OCI-LY7 (cell line): ENCODE results near the gene PAPOLB. TPM values are rescaled to one million over a fixed set of nuclear protein-coding genes. Genes with fewer than 3 reads are reported as not detected.

Experiments used
- BruUV-seq: library from RNA; stranded (reverse); fragments of 400-500 nt; replicated peaks from 2 replicates; lab custom pipeline; 2021; lab: Mats Ljungman, UMichigan
- CTCF ChIA-PET: fragments of 300-600 bp; sonication (Branson Sonifier 250); formaldehyde crosslinking; loops from one replicate; lab custom pipeline; 2022; ENCODE audit warnings: antibody characterized with exemption; ENCODE audit not compliant: unreplicated experiment; lab: Charles Lee
- POLR2A ChIA-PET: fragments of 300-600 bp; sonication (Branson Sonifier 250); formaldehyde crosslinking; loops from one replicate; lab custom pipeline; 2022; ENCODE audit warnings: antibody characterized with exemption; lab: Charles Lee
- DNase-seq: peaks from one replicate; pipeline ENCODE4 v3.0.0-alpha.2; 2015; ENCODE audit warnings: low spot score
- H2AFZ ChIP-seq: fragments of 200-600 bp; sonication (generic), shearing (Covaris generic); 2 replicates; pipeline ENCODE4 v1.6.1; 2014; ENCODE audit warnings: mild to moderate bottlenecking, antibody characterized with exemption, low read length, moderate library complexity
- H3K27ac ChIP-seq: fragments of 200-600 bp; sonication (generic); 2 replicates; pipeline ENCODE4 v1.5.1; 2014; ENCODE audit warnings: mixed run types, low read depth, mild to moderate bottlenecking, moderate library complexity, low read length, inconsistent platforms; ENCODE audit not compliant: poor library complexity, severe bottlenecking
- H3K36me3 ChIP-seq: fragments of 200-600 bp; sonication (generic); 2 replicates; pipeline ENCODE4 v1.6.1; 2014; ENCODE audit warnings: mild to moderate bottlenecking, antibody characterized with exemption, low read length, moderate library complexity, mixed read lengths; ENCODE audit not compliant: insufficient read depth
- H3K4me1 ChIP-seq: fragments of 200-600 bp; sonication (generic); 2 replicates; pipeline ENCODE4 v1.5.1; 2014; ENCODE audit warnings: mild to moderate bottlenecking, low read length; ENCODE audit not compliant: insufficient read depth, poor library complexity, severe bottlenecking
- H3K4me2 ChIP-seq: fragments of 200-600 bp; sonication (generic); 2 replicates; pipeline ENCODE4 v1.6.1; 2014; ENCODE audit warnings: mild to moderate bottlenecking, low read length
- H3K4me3 ChIP-seq: fragments of 200-600 bp; sonication (generic); 2 replicates; pipeline ENCODE4 v1.5.1; 2014; ENCODE audit warnings: mild to moderate bottlenecking, low read depth, low read length; ENCODE audit not compliant: poor library complexity, severe bottlenecking
- H3K79me2 ChIP-seq: fragments of 200-600 bp; sonication (generic); 2 replicates; pipeline ENCODE4 v1.6.1; 2016; ENCODE audit warnings: low read depth, mild to moderate bottlenecking, low read length, moderate library complexity, mixed read lengths; ENCODE audit not compliant: insufficient read depth
- H3K9me2 ChIP-seq: fragments of 200-600 bp; sonication (generic); 2 replicates; pipeline ENCODE4 v1.6.1; 2016; ENCODE audit warnings: mild to moderate bottlenecking, low read length, mixed read lengths; ENCODE audit not compliant: insufficient read depth
- H3K9me3 ChIP-seq: fragments of 200-600 bp; sonication (generic); 2 replicates; pipeline ENCODE4 v1.6.1; 2014; ENCODE audit warnings: mild to moderate bottlenecking, mixed run types, low read length, mixed read lengths
- H4K20me1 ChIP-seq: fragments of 200-600 bp; sonication (generic); 2 replicates; pipeline ENCODE4 v1.6.1; 2014; ENCODE audit warnings: mild to moderate bottlenecking, antibody characterized with exemption, low read length, moderate library complexity, mixed read lengths; ENCODE audit not compliant: insufficient read depth
- CTCF ChIP-seq: fragments of 200-600 bp; sonication (generic); conservative IDR thresholded peaks from 2 replicates; pipeline ENCODE4 v1.5.1; 2014; ENCODE audit warnings: mild to moderate bottlenecking, antibody characterized with exemption, low read length, moderate library complexity, mixed read lengths
- EZH2phosphoT487 ChIP-seq: fragments of 200-600 bp; sonication (generic); IDR thresholded peaks from 2 replicates; pipeline ENCODE4 v1.6.1; 2018; ENCODE audit warnings: low read depth, borderline replicate concordance, mild to moderate bottlenecking, mixed run types, antibody characterized with exemption, low read length, moderate library complexity, mixed read lengths
- intact Hi-C: fragments of 100-400 bp; cut with micrococcal nuclease; formaldehyde crosslinking; loops from one replicate; pipeline ENCODE4 v1.10.0; 2022; ENCODE audit not compliant: unreplicated experiment
- total RNA-seq, 2 experiments: library from RNA; depleted of rRNA in 1 of 2; stranded (reverse); fragments of >200 nt in 1 of 2; shearing (Covaris generic) in 1 of 2; gene quantifications; 2 replicates each; pipeline ENCODE4 v1.2.3, GENCODE V29; 2014 to 2022

The PAPOLB gene
- total RNA-seq, 2 experiments from 2014 or later = not detected

DNA sequence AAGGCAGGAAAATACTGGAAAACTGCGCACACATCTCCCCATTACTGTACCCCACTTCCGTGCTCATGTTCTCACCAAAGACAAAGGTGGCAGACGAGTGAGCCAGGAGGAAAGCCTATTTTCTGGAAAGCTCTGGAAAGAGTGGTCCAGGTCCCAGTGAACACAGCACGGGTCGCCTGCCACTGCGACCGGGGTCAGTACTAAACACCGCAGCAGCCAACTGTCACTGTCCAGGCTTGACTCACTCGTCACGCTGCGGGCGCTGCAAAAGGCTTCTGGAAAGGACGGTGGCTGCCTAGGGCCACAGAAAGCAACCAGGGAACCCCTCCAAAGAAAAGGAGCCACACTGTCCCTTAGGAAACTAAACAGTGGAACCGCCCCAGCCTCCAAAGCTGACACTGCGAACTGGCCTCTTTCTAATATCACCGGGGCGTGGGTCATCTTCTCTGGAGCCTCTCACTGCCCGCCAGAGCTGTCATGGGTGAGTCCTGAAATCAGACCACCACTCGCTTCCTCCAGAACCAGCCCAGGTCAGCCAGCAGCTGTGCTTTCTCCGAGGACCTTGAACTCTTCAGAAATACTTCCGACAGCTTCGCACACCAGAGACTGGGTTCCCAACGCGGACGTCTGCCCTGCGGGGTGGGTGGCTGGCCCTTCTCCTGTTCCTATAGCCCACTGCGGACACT, 17.7 kb upstream of the PAPOLB start:
- POLR2A ChIA-PET = no interaction called here
- no peak for TF ChIP-seq EZH2phosphoT487
- TF ChIP-seq CTCF = no peak
- Histone ChIP-seq H3K4me1 (no peaks in the 10 kb centered on the region), H3K36me3 (no peaks in the 10 kb centered on the region), H4K20me1 (no peaks in the 10 kb centered on the region), H3K4me3 (no peak overlapping the region), H3K9me2 (no peaks in the 10 kb centered on the region), H3K4me2 (no peak overlapping the region), H2AFZ (no peak overlapping the region), H3K79me2 (no peaks in the 10 kb centered on the region), H3K27ac (no peak overlapping the region), H3K9me3 (no peaks in the 10 kb centered on the region)
- intact Hi-C loops = no loop called here
- CTCF ChIA-PET = interaction anchor here (0.6 kb wide), 1 partner anchor 19 kb away, joined by 3 read pairs; no protein-coding TSS in a partner anchor
- no TSS peak for BruUV-seq
- DNase-seq = no peak

- CTCF ChIA-PET = no interaction called here
- TF ChIP-seq EZH2phosphoT487 (no peak), CTCF (no peak)
- no TSS peak for BruUV-seq
- Histone ChIP-seq H3K9me3 (no peaks in the 10 kb centered on the region), H3K9me2 (no peaks in the 10 kb centered on the region), H3K4me2 (no peak overlapping the region), H3K4me3 (no peak overlapping the region), H3K27ac (no peak overlapping the region), H3K36me3 (no peaks in the 10 kb centered on the region), H3K4me1 (no peaks in the 10 kb centered on the region), H4K20me1 (no peaks in the 10 kb centered on the region), H2AFZ (no peak overlapping the region), H3K79me2 (no peaks in the 10 kb centered on the region)
- POLR2A ChIA-PET = no interaction called here
- DNase-seq = no peak
- intact Hi-C loops = no loop called here
Observed at GRCh38 chr7:4878336-4879335, 16.8 kb upstream of the PAPOLB start.
